DOHH2 (cell line): Measurements from ENCODE around the gene MTSS2.

ENCODE experiments used
- H3F3A ChIP-seq: fragments of 200-600 bp; sonication (generic), shearing (Covaris generic); 2 replicates; pipeline ENCODE4 v1.6.0; 2016; ENCODE audit warnings: antibody characterized with exemption, mild to moderate bottlenecking; ENCODE audit not compliant: control insufficient read depth, insufficient read depth
- H3K27ac ChIP-seq: fragments of 200-600 bp; sonication (generic); 2 replicates; pipeline ENCODE4 v1.5.1; 2014; ENCODE audit warnings: low read depth, mild to moderate bottlenecking, low read length, moderate library complexity
- H3K27me3 ChIP-seq: fragments of 200-600 bp; sonication (generic); 2 replicates; pipeline ENCODE4 v1.6.1; 2014; ENCODE audit warnings: mild to moderate bottlenecking, low read length, mixed read lengths; ENCODE audit not compliant: control insufficient read depth
- H3K36me3 ChIP-seq: fragments of 200-600 bp; sonication (generic); 2 replicates; pipeline ENCODE4 v1.6.1; 2014; ENCODE audit warnings: mild to moderate bottlenecking, low read length, moderate library complexity, mixed read lengths; ENCODE audit not compliant: control insufficient read depth
- H3K4me1 ChIP-seq: fragments of 200-600 bp; sonication (generic); 2 replicates; pipeline ENCODE4 v1.6.1; 2014; ENCODE audit warnings: mild to moderate bottlenecking, low read length, mixed read lengths; ENCODE audit not compliant: control insufficient read depth
- H3K4me2 ChIP-seq: fragments of 200-600 bp; sonication (generic); 2 replicates; pipeline ENCODE4 v1.6.0; 2014; ENCODE audit warnings: mild to moderate bottlenecking, low read length, moderate library complexity
- H3K4me3 ChIP-seq: fragments of 200-600 bp; sonication (generic); 2 replicates; pipeline ENCODE4 v1.5.1; 2014; ENCODE audit warnings: mild to moderate bottlenecking, low read length, mixed read lengths
- H3K79me2 ChIP-seq: fragments of 200-600 bp; sonication (generic); 2 replicates; pipeline ENCODE4 v1.6.1; 2014; ENCODE audit warnings: mild to moderate bottlenecking, low read length, mixed read lengths; ENCODE audit not compliant: control insufficient read depth
- H3K9me2 ChIP-seq: fragments of 200-600 bp; sonication (generic); replicated peaks from 2 replicates; pipeline ENCODE4 v1.6.1; 2014; ENCODE audit warnings: mild to moderate bottlenecking, low read length, mixed read lengths; ENCODE audit not compliant: control insufficient read depth
- H3K9me3 ChIP-seq: fragments of 200-600 bp; sonication (generic); 2 replicates; pipeline ENCODE4 v1.6.1; 2014; ENCODE audit warnings: antibody characterized with exemption, low read length, mixed read lengths; ENCODE audit not compliant: control insufficient read depth, insufficient read depth
- H4K20me1 ChIP-seq: fragments of 200-600 bp; sonication (generic); 2 replicates; pipeline ENCODE4 v1.6.0; 2014; ENCODE audit warnings: low read depth, mild to moderate bottlenecking, antibody characterized with exemption, low read length, moderate library complexity; ENCODE audit not compliant: control insufficient read depth, insufficient read depth
- CTCF ChIP-seq: fragments of 200-600 bp; sonication (generic); IDR thresholded peaks from one replicate; pipeline ENCODE4 v1.5.1; 2014; ENCODE audit warnings: antibody characterized with exemption, mild to moderate bottlenecking, low read depth, low read length; ENCODE audit not compliant: poor library complexity, severe bottlenecking
- EZH2phosphoT487 ChIP-seq: fragments of 200-600 bp; sonication (generic); IDR thresholded peaks from 2 replicates; pipeline ENCODE4 v1.6.1; 2017; ENCODE audit warnings: borderline replicate concordance, mild to moderate bottlenecking, antibody characterized with exemption, low read length, moderate library complexity, mixed read lengths

Gene MTSS2

DNA sequence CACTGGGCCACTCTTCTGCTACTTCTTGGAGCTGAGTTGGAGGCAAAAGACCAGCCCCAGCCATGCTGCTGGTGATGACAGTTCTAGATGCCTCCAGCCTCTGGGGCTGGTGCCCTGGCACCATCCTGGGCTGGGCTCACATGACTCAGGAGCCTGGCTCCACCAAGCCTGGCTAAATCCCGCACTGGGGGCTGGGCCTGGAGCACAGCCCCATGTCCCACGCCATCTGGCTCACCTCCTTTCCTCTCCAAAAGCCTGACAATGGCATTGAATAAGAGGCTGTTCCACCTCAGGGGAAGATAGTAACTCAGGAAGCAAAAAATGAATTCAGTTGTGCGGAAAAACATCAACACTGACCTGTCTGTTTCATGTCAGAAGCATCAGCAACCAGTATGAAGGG lies 45.1 kb upstream of the MTSS2 start:
- TF ChIP-seq EZH2phosphoT487, result no peak
- TF ChIP-seq CTCF, result no peak
- H3K36me3 ChIP-seq, result peaks cover 5% of the 10 kb centered on the region; the same call in 1 of the 2 replicates
- H3K4me2 ChIP-seq, result no peak overlapping the region
- no peaks in the 10 kb centered on the region for H3K79me2 ChIP-seq
- H3K27me3 ChIP-seq, result no peaks in the 10 kb centered on the region
- H3F3A ChIP-seq, result no peaks in the 10 kb centered on the region
- H3K4me1 ChIP-seq, result no peaks in the 10 kb centered on the region
- no peak overlapping the region for H3K27ac ChIP-seq
- no peaks in the 10 kb centered on the region for H3K9me3 ChIP-seq
- H3K4me3 ChIP-seq, result no peak overlapping the region
- H3K9me2 ChIP-seq, result no peaks in the 10 kb centered on the region
- H4K20me1 ChIP-seq, result no peaks in the 10 kb centered on the region

GRCh38 chr16:70730031-70730430 lies 44.2 kb upstream of the MTSS2 start:
- Histone ChIP-seq H3K4me3 (no peak overlapping the region), H3K9me3 (no peaks in the 10 kb centered on the region), H3K79me2 (no peaks in the 10 kb centered on the region), H3K4me2 (no peak overlapping the region), H4K20me1 (no peaks in the 10 kb centered on the region), H3K27me3 (no peaks in the 10 kb centered on the region), H3K4me1 (no peaks in the 10 kb centered on the region), H3F3A (no peaks in the 10 kb centered on the region), H3K27ac (no peak overlapping the region), H3K36me3 (peaks cover 5% of the 10 kb centered on the region; the same call in 1 of the 2 replicates), H3K9me2 (no peaks in the 10 kb centered on the region)
- TF ChIP-seq CTCF, result no peak
- no peak for TF ChIP-seq EZH2phosphoT487

- Histone ChIP-seq H4K20me1 (no peaks in the 10 kb centered on the region), H3K9me2 (no peaks in the 10 kb centered on the region), H3K9me3 (no peaks in the 10 kb centered on the region), H3K27ac (no peak overlapping the region), H3K36me3 (peaks cover 5% of the 10 kb centered on the region; the same call in 1 of the 2 replicates), H3F3A (no peaks in the 10 kb centered on the region), H3K79me2 (no peaks in the 10 kb centered on the region), H3K27me3 (no peaks in the 10 kb centered on the region), H3K4me3 (no peak overlapping the region), H3K4me1 (no peaks in the 10 kb centered on the region), H3K4me2 (no peak overlapping the region)
- TF ChIP-seq EZH2phosphoT487 (no peak), CTCF (no peak)
Observed at GRCh38 chr16:70729292-70729691, 43.4 kb upstream of the MTSS2 start.

GRCh38 chr16:70728150-70728549 lies 42.3 kb upstream of the MTSS2 start:
- Histone ChIP-seq H3K4me3 (no peak overlapping the region), H3K36me3 (peaks cover 5% of the 10 kb centered on the region; the same call in 1 of the 2 replicates), H4K20me1 (no peaks in the 10 kb centered on the region), H3F3A (no peaks in the 10 kb centered on the region), H3K4me2 (no peak overlapping the region), H3K79me2 (no peaks in the 10 kb centered on the region), H3K9me2 (no peaks in the 10 kb centered on the region), H3K4me1 (no peaks in the 10 kb centered on the region), H3K27ac (no peak overlapping the region), H3K27me3 (no peaks in the 10 kb centered on the region), H3K9me3 (no peaks in the 10 kb centered on the region)
- TF ChIP-seq CTCF, result no peak
- TF ChIP-seq EZH2phosphoT487, result no peak
